ENCODE results near the gene OPN1SW. TPM values are rescaled to one million over a fixed set of nuclear protein-coding genes. Genes with fewer than 3 reads are reported as not detected.

OPN1SW gene
- total RNA-seq, 1 experiment from 2014 or later = not detected

GRCh38 chr7:128810473-128810872, 34.9 kb upstream of the OPN1SW start:
- Mint-ChIP-seq H3K9me3 (ENCODE audit: low read depth, unreplicated experiment) (no peaks in the 10 kb centered on the region), H3K36me3 (ENCODE audit: insufficient read depth, unreplicated experiment) (no peaks in the 10 kb centered on the region), H3K27ac (ENCODE audit: unreplicated experiment) (no peak overlapping the region), H3K27me3 (ENCODE audit: unreplicated experiment) (peaks cover 54% of the 10 kb centered on the region), H3K4me1 (ENCODE audit: low read depth, unreplicated experiment) (peaks cover 5% of the 10 kb centered on the region), H3K4me3 (ENCODE audit: low read depth, unreplicated experiment) (no peak overlapping the region)
- TF ChIP-seq, protein P1, sequence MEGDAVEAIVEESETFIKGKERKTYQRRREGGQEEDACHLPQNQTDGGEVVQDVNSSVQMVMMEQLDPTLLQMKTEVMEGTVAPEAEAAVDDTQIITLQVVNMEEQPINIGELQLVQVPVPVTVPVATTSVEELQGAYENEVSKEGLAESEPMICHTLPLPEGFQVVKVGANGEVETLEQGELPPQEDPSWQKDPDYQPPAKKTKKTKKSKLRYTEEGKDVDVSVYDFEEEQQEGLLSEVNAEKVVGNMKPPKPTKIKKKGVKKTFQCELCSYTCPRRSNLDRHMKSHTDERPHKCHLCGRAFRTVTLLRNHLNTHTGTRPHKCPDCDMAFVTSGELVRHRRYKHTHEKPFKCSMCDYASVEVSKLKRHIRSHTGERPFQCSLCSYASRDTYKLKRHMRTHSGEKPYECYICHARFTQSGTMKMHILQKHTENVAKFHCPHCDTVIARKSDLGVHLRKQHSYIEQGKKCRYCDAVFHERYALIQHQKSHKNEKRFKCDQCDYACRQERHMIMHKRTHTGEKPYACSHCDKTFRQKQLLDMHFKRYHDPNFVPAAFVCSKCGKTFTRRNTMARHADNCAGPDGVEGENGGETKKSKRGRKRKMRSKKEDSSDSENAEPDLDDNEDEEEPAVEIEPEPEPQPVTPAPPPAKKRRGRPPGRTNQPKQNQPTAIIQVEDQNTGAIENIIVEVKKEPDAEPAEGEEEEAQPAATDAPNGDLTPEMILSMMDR (IDR thresholded peaks at IDR 0.05; ENCODE audit: unreplicated experiment) = no peak
- DNase-seq = no peak
- intact Hi-C loops (cut with micrococcal nuclease; ENCODE audit: unreplicated experiment) = no loop called here
- no TSS peak for BruUV-seq (replicated peaks)
- CTCF ChIA-PET = no interaction called here

- Mint-ChIP-seq H3K27ac (ENCODE audit: unreplicated experiment) (no peak overlapping the region), H3K9me3 (ENCODE audit: low read depth, unreplicated experiment) (no peaks in the 10 kb centered on the region), H3K4me1 (ENCODE audit: low read depth, unreplicated experiment) (no peaks in the 10 kb centered on the region), H3K4me3 (ENCODE audit: low read depth, unreplicated experiment) (no peak overlapping the region), H3K27me3 (ENCODE audit: unreplicated experiment) (peaks cover 54% of the 10 kb centered on the region), H3K36me3 (ENCODE audit: insufficient read depth, unreplicated experiment) (no peaks in the 10 kb centered on the region)
- intact Hi-C loops (cut with micrococcal nuclease; ENCODE audit: unreplicated experiment) = no loop called here
- BruUV-seq (replicated peaks) = no TSS peak
- no peak for DNase-seq
- CTCF ChIA-PET = no interaction called here
- TF ChIP-seq, protein P1 (IDR thresholded peaks at IDR 0.05; ENCODE audit: unreplicated experiment) = no peak
These were observed 33.8 kb upstream of the OPN1SW start for GRCh38 chr7:128809363-128809762.

- H3K4me3 Mint-ChIP-seq (ENCODE audit: low read depth, unreplicated experiment) = no peak overlapping the region
- H3K9me3 Mint-ChIP-seq (ENCODE audit: low read depth, unreplicated experiment) = no peaks in the 10 kb centered on the region
- peaks cover 54% of the 10 kb centered on the region for H3K27me3 Mint-ChIP-seq (ENCODE audit: unreplicated experiment)
- BruUV-seq (replicated peaks) = no TSS peak
- H3K27ac Mint-ChIP-seq (ENCODE audit: unreplicated experiment) = no peak overlapping the region
- TF ChIP-seq, protein P1 (IDR thresholded peaks at IDR 0.05; ENCODE audit: unreplicated experiment) = no peak
- CTCF ChIA-PET = interaction anchor here (0.6 kb wide), 1 partner anchor 567 kb away, joined by 6 read pairs; no protein-coding TSS in a partner anchor
- DNase-seq = no peak
- no peaks in the 10 kb centered on the region for H3K4me1 Mint-ChIP-seq (ENCODE audit: low read depth, unreplicated experiment)
- intact Hi-C loops (cut with micrococcal nuclease; ENCODE audit: unreplicated experiment) = no loop called here
- no peaks in the 10 kb centered on the region for H3K36me3 Mint-ChIP-seq (ENCODE audit: insufficient read depth, unreplicated experiment)
These were observed 31.6 kb upstream of the OPN1SW start for GRCh38 chr7:128807191-128807590.

DNA sequence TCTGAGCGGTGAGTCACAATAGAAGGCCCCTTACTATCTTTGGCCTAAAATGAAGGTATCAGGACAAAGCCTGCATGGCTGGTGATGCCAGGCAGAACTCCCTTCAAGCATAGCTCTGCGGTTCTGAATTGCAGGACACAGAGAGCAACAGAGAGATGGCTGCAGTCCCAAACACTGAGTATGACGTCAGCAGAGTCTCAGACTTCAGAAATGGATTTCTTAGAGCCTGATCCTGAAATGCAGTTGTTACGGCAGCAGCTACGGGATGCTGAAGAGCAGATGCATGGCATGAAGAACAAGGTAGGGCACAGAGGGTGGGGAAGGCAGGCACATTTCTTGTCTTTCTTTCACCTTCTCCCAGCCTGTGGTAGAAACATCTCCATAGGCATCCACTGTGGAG, 29.6 kb upstream of the OPN1SW start:
- Mint-ChIP-seq H3K4me3 (ENCODE audit: low read depth, unreplicated experiment) (no peak overlapping the region), H3K27ac (ENCODE audit: unreplicated experiment) (no peak overlapping the region), H3K36me3 (ENCODE audit: insufficient read depth, unreplicated experiment) (no peaks in the 10 kb centered on the region), H3K4me1 (ENCODE audit: low read depth, unreplicated experiment) (no peaks in the 10 kb centered on the region), H3K9me3 (ENCODE audit: low read depth, unreplicated experiment) (no peaks in the 10 kb centered on the region), H3K27me3 (ENCODE audit: unreplicated experiment) (peaks cover 67% of the 10 kb centered on the region)
- CTCF ChIA-PET = interaction anchor here (0.7 kb wide), 1 partner anchor 9 kb away, joined by 3 read pairs; no protein-coding TSS in a partner anchor
- BruUV-seq (replicated peaks) = no TSS peak
- no peak for DNase-seq
- intact Hi-C loops (cut with micrococcal nuclease; ENCODE audit: unreplicated experiment) = no loop called here
- TF ChIP-seq, protein P1 (IDR thresholded peaks at IDR 0.05; ENCODE audit: unreplicated experiment) = no peak

Measured in Calu3 (cell line).